Glomerular endothelial cell (primary cell): ENCODE results near the gene SMIM45.

ENCODE experiments used
- DNase-seq: peaks from one replicate; pipeline ENCODE4 v3.0.0-alpha.2; 2011; ENCODE audit warnings: low read depth, low spot score; ENCODE audit errors: extremely low read depth

SMIM45 gene

GRCh38 chr22:41966607-41967240 is 14.8 kb downstream of the SMIM45 start:
- peak; percentile 72 for DNase-seq

- DNase-seq, result no peak
Observed at GRCh38 chr22:41968601-41969000, 16.7 kb downstream of the SMIM45 start.

- no peak for DNase-seq
Observed at GRCh38 chr22:41969110-41969646, 17.2 kb downstream of the SMIM45 start, which contains the start of gene SEPTIN3. Gene SEPTIN3 (plus strand): TSS chr22:41969443. CDS start chr22:41971493, 2,050 bp downstream.

- no peak for DNase-seq
Observed at GRCh38 chr22:41970601-41971000, 18.7 kb downstream of the SMIM45 start.

- DNase-seq, result no peak
Observed at GRCh38 chr22:41971431-41971830, 19.5 kb downstream of the SMIM45 start.

GRCh38 chr22:41974691-41975290 is 22.8 kb downstream of the SMIM45 start:
- no peak for DNase-seq

GRCh38 chr22:41975299-41976069 is 23.5 kb downstream of the SMIM45 start:
- DNase-seq, result no peak

- DNase-seq, result no peak
Observed at GRCh38 chr22:41976070-41976901, 24.3 kb downstream of the SMIM45 start.

- no peak for DNase-seq
Observed at GRCh38 chr22:41976961-41977566, 25.1 kb downstream of the SMIM45 start.

GRCh38 chr22:41978732-41979131 is 26.8 kb downstream of the SMIM45 start:
- DNase-seq, result no peak

- DNase-seq, result no peak
Observed at GRCh38 chr22:41979423-41980250, 27.7 kb downstream of the SMIM45 start.

GRCh38 chr22:41982865-41983264 is 30.9 kb downstream of the SMIM45 start:
- no peak for DNase-seq

GRCh38 chr22:41983513-41984405 is 31.8 kb downstream of the SMIM45 start:
- no peak for DNase-seq

- DNase-seq, result no peak
Observed at GRCh38 chr22:41987276-41987675, 35.3 kb downstream of the SMIM45 start.

- no peak for DNase-seq
Observed at GRCh38 chr22:41989246-41989645, 37.3 kb downstream of the SMIM45 start.

- no peak for DNase-seq
Observed at GRCh38 chr22:41991111-41991510, 39.2 kb downstream of the SMIM45 start.

- no peak for DNase-seq
Observed at GRCh38 chr22:41992496-41992895, 40.5 kb downstream of the SMIM45 start.

- DNase-seq, result no peak
Observed at GRCh38 chr22:41995211-41995610, 43.3 kb downstream of the SMIM45 start.
